K562 (cell line): ENCODE results near the gene NFKBIB. TPM values are rescaled to one million over a fixed set of nuclear protein-coding genes. Genes with fewer than 3 reads are reported as not detected.

Source experiments
- ATAC-seq: fragments of 200-7000 bp; cut with Tn5 transposase; 3 replicates; pipeline ENCODE4 v1.9.1; 2020; ENCODE audit warnings: moderate library complexity
- BruUV-seq: library from RNA; stranded (reverse); fragments of 400-500 nt; replicated peaks from 2 replicates; lab custom pipeline; 2021; lab: Mats Ljungman, UMichigan
- CTCF ChIA-PET: fragments of 300-600 bp; formaldehyde crosslinking; extraction: SDS; loops from one replicate; lab custom pipeline; 2021; ENCODE audit warnings: low intra/inter-chr PET ratio; lab: Yijun Ruan, JAX
- POLR2A ChIA-PET: fragments of 300-600, 350-650 bp; sonication (Branson Sonifier 250); formaldehyde crosslinking; extraction: SDS; loops from one replicate; lab custom pipeline; 2021; ENCODE audit warnings: antibody characterized with exemption, inconsistent platforms; lab: Yijun Ruan, JAX
- DNase-seq, 4 experiments: peaks; one replicate each; pipeline versions ENCODE4 v3.0.0 to v3.0.0-alpha.2; 2011 to 2018; ENCODE audit warnings: low spot score in 3 of 4, mixed read lengths in 3 of 4; ENCODE audit errors: extremely low read depth in 1 of 4
- FAIRE-seq: peaks from 2 replicates; lab custom pipeline; 2011; peaks lifted over from hg19 to GRCh38; lab: Jason Lieb, UNC
- H2AFZ ChIP-seq: 2 replicates; pipeline ENCODE4 v1.6.0; 2011; ENCODE audit warnings: low read depth, low read length, control low read depth, inconsistent platforms
- H3K27ac ChIP-seq: fragments of 200-600 bp; 3 replicates; pipeline ENCODE4 v1.8.0; 2011; ENCODE audit warnings: low read depth, mild to moderate bottlenecking, control low read depth, inconsistent platforms, low read length, moderate library complexity, mixed read lengths; ENCODE audit errors: extremely low read depth
- H3K27me3 ChIP-seq, 2 experiments: fragments of 300-600 bp in 1 of 2; 2 replicates in 1 of 2; 3 replicates in 1 of 2; pipeline versions ENCODE4 v1.6.0 to v1.8.0; 2011; ENCODE audit warnings: inconsistent platforms in 2 of 2, low read length in 2 of 2, mild to moderate bottlenecking in 1 of 2, mixed read lengths in 1 of 2, moderate library complexity in 1 of 2; ENCODE audit not compliant: control insufficient read depth in 2 of 2, insufficient read depth in 2 of 2
- H3K36me3 ChIP-seq: fragments of 300-600 bp; 3 replicates; pipeline ENCODE4 v1.8.0; 2011; ENCODE audit warnings: mild to moderate bottlenecking, low read length, inconsistent platforms; ENCODE audit not compliant: control insufficient read depth, insufficient read depth
- H3K4me1 ChIP-seq, 2 experiments: fragments of 200-600 bp in 1 of 2; replicated peaks in 1 of 2; 2 replicates in 1 of 2; 3 replicates in 1 of 2; pipeline versions ENCODE4 v1.5.1 to v1.8.0; 2011; ENCODE audit warnings: inconsistent platforms in 2 of 2, low read length in 2 of 2, mild to moderate bottlenecking in 1 of 2, mixed read lengths in 1 of 2, moderate library complexity in 1 of 2; ENCODE audit not compliant: control insufficient read depth in 2 of 2, insufficient read depth in 2 of 2
- H3K4me2 ChIP-seq: 2 replicates; pipeline ENCODE4 v1.6.1; 2011; ENCODE audit warnings: low read length, control low read depth, inconsistent platforms, mixed read lengths; ENCODE audit not compliant: insufficient read depth
- H3K4me3 ChIP-seq: fragments of 200-600 bp; sonication (generic), shearing (Covaris generic); 2 replicates; pipeline ENCODE4 v1.5.1; 2016; ENCODE audit warnings: control low read depth, inconsistent platforms
- H3K79me2 ChIP-seq: fragments of 200-600 bp; 3 replicates; pipeline ENCODE4 v1.8.0; 2011; ENCODE audit warnings: low read length, inconsistent platforms; ENCODE audit not compliant: control insufficient read depth, insufficient read depth
- H3K9ac ChIP-seq, 2 experiments: 2 replicates each; pipeline versions ENCODE4 v1.6.0 to v1.6.1; 2011; ENCODE audit warnings: low read depth in 2 of 2, low read length in 2 of 2, control low read depth in 1 of 2, inconsistent platforms in 1 of 2, mild to moderate bottlenecking in 1 of 2, mixed read lengths in 1 of 2; ENCODE audit not compliant: insufficient read depth in 1 of 2
- H3K9me1 ChIP-seq: one replicate; pipeline ENCODE4 v1.6.0; 2011; ENCODE audit warnings: inconsistent platforms, mild to moderate bottlenecking, low read length, moderate library complexity; ENCODE audit not compliant: control insufficient read depth, insufficient read depth
- H3K9me3 ChIP-seq: replicated peaks from 2 replicates; pipeline ENCODE4 v1.5.1; 2011; ENCODE audit warnings: low read depth, low read length, inconsistent platforms; ENCODE audit not compliant: control insufficient read depth, insufficient read depth
- H4K20me1 ChIP-seq: replicated peaks from 2 replicates; pipeline ENCODE4 v1.6.1; 2011; ENCODE audit warnings: low read length, inconsistent platforms, mixed read lengths; ENCODE audit not compliant: control insufficient read depth, insufficient read depth
- DDX20 ChIP-seq: fragments of 450-650 bp; IDR thresholded peaks from 2 replicates; pipeline ENCODE4 v1.6.1; 2016; ENCODE audit warnings: missing genetic modification characterization, low read depth, mild to moderate bottlenecking, missing compliant biosample characterization, moderate library complexity
- HDAC3 ChIP-seq: fragments of 450-650 bp; IDR thresholded peaks from 2 replicates; pipeline ENCODE4 v1.6.1; 2018; ENCODE audit warnings: borderline replicate concordance, mild to moderate bottlenecking, moderate library complexity; ENCODE audit not compliant: partially characterized antibody
- MTA2 ChIP-seq: fragments of 450-650 bp; IDR thresholded peaks from 2 replicates; pipeline ENCODE4 v1.6.1; 2016; ENCODE audit warnings: low read depth
- THRAP3 ChIP-seq: fragments of 450-650 bp; IDR thresholded peaks from 2 replicates; pipeline ENCODE4 v1.6.1; 2016; ENCODE audit warnings: mild to moderate bottlenecking, inconsistent platforms, borderline replicate concordance
- ZFP1 ChIP-seq: fragments of 450-650 bp; formaldehyde crosslinking; IDR thresholded peaks from 2 replicates; pipeline ENCODE4 v1.4.0; 2020; ENCODE audit warnings: mild to moderate bottlenecking, mixed read lengths
- WGBS: fragments of 100-300 bp; shearing (Covaris generic); methylation state at CpG from one replicate; pipeline ENCODE4 v1.1.6; 2016; ENCODE audit warnings: low coverage, mixed read lengths; ENCODE audit not compliant: insufficient coverage; ENCODE audit errors: missing lambda C conversion rate; 5-methylcytosine and 5-hydroxymethylcytosine counted together
- in situ Hi-C: fragments of 300-500 bp; cut with MboI; formaldehyde crosslinking; loops from 4 replicates; pipeline ENCODE4 v1.15.0; 2018; ENCODE audit warnings: inconsistent platforms, mixed read lengths
- intact Hi-C: fragments of 100-400 bp; cut with micrococcal nuclease; formaldehyde crosslinking; loops from 2 replicates; pipeline ENCODE4 v1.14.2; 2022
- polyA plus RNA-seq, 8 experiments: library from polyadenylated mRNA; depleted of rRNA in 4 of 8; stranded (reverse) in 5 of 8; unstranded in 3 of 8; fragments of >200 nt; fragmentation: Nextera tagmentation in 2 of 8; fragmentation: Illumina TruSeq in 1 of 8; extraction: Ambion mirVana in 2 of 8; extraction: Trizol in 1 of 8; gene quantifications; 2 replicates each; pipeline versions ENCODE4 v1.2.1 to v1.2.3, GENCODE V29; 2011 to 2014; ENCODE audit warnings: inconsistent platforms in 1 of 8, missing spikeins in 1 of 8
- total RNA-seq, 7 experiments: library from RNA; depleted of rRNA in 6 of 7; stranded (reverse); fragments of >200 nt in 6 of 7; fragmentation: Illumina TruSeq in 2 of 7; extraction: Trizol in 2 of 7; gene quantifications; 2 replicates each; pipeline versions ENCODE4 v1.2.1 to v1.2.3, GENCODE V29; 2011 to 2021; ENCODE audit warnings: low replicate concordance in 1 of 7
- TF ChIP-seq, protein P1 (sequence below): fragments of 250-450 bp; sonication (Bioruptor Pico); IDR thresholded peaks from 2 replicates; pipeline ENCODE4 v1.4.0; 2020; ENCODE audit warnings: mild to moderate bottlenecking
- TF ChIP-seq, protein P2 (sequence below): sonication (generic); formaldehyde crosslinking; IDR thresholded peaks from 2 replicates; pipeline ENCODE4 v1.8.0; 2022; ENCODE audit warnings: mild to moderate bottlenecking, missing genetic modification reagents

NFKBIB gene
- total and polyA plus RNA-seq, 9 of the 15 experiments (the other 6 are each of a cell fraction or from before 2014, with no cell fraction given) = 1.5 to 44.9 (median 10.4) TPM

DNA sequence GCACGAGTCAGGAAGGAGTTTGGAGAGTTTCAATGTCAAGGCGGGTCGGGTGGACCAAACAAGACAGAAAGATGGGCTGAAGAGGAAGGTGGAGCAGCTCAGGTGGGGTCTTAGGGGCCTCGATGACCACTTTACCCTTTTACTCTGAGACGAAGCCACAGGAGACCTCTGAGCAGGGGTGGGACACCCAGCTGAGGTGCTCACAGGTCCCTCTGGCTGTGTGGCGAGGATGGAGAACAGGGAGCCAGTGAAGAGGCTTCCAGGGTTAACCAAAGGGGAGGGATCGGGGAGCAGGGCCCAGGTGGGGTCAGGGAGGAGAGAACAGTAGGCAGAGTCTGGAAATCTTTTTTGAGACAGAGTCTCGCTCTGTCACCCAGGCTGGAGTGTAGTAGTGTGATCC, 14.2 kb downstream of the NFKBIB start:
- in situ Hi-C loops (no loop called here), intact Hi-C loops (no loop called here)
- no peak overlapping the region for H2AFZ ChIP-seq
- no peak overlapping the region for H3K4me3 ChIP-seq
- WGBS = 72% methylated on average over 8 of the region's 8 CpGs
- H3K36me3 ChIP-seq = no peaks in the 10 kb centered on the region; the same call in 2 of the 3 replicates
- TF ChIP-seq, protein P1, sequence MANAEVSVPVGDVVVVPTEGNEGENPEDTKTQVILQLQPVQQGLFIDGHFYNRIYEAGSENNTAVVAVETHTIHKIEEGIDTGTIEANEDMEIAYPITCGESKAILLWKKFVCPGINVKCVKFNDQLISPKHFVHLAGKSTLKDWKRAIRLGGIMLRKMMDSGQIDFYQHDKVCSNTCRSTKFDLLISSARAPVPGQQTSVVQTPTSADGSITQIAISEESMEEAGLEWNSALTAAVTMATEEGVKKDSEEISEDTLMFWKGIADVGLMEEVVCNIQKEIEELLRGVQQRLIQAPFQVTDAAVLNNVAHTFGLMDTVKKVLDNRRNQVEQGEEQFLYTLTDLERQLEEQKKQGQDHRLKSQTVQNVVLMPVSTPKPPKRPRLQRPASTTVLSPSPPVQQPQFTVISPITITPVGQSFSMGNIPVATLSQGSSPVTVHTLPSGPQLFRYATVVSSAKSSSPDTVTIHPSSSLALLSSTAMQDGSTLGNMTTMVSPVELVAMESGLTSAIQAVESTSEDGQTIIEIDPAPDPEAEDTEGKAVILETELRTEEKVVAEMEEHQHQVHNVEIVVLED (CRISPR knock-in tag) = no peak
- TF ChIP-seq THRAP3 (no peak), HDAC3 (no peak), MTA2 (no peak), DDX20 (tag) (no peak), ZFP1 (CRISPR knock-in tag) (no peak)
- TF ChIP-seq, protein P2, sequence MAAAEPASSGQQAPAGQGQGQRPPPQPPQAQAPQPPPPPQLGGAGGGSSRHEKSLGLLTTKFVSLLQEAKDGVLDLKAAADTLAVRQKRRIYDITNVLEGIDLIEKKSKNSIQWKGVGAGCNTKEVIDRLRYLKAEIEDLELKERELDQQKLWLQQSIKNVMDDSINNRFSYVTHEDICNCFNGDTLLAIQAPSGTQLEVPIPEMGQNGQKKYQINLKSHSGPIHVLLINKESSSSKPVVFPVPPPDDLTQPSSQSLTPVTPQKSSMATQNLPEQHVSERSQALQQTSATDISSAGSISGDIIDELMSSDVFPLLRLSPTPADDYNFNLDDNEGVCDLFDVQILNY (CRISPR knock-in tag) = no peak
- no peak overlapping the region for H3K27ac ChIP-seq
- peaks cover 0 to 47% of the 10 kb centered on the region in 2 experiments; a peak in 3 of 5 replicates for H3K4me1 ChIP-seq
- no TSS peak for BruUV-seq
- no peak overlapping the region for H3K9ac ChIP-seq
- H3K27me3 ChIP-seq = no peaks in the 10 kb centered on the region
- CTCF ChIA-PET = interaction anchor here (0.6 kb wide), 1 partner anchor 65 kb away, joined by 3 read pairs; no protein-coding TSS in a partner anchor
- no peaks in the 10 kb centered on the region for H3K79me2 ChIP-seq
- DNase-seq (no peak), ATAC-seq (no peak), FAIRE-seq (no peak)
- no peak overlapping the region for H3K4me2 ChIP-seq
- POLR2A ChIA-PET = interaction anchor here (0.6 to 0.7 kb wide), 2 partner anchors 26 to 459 kb away, joined by 3 read pairs; no protein-coding TSS in a partner anchor
- no peaks in the 10 kb centered on the region for H3K9me1 ChIP-seq
- H4K20me1 ChIP-seq = no peaks in the 10 kb centered on the region
- H3K9me3 ChIP-seq = no peaks in the 10 kb centered on the region
